Psoas muscle (tissue), 8 donors: Measurements from ENCODE around the gene FETUB. TPM values are rescaled to one million over a fixed set of nuclear protein-coding genes. Genes with fewer than 3 reads are reported as not detected.

ENCODE experiments used
- ATAC-seq, 4 donors: fragments of 200-7000 bp; cut with Tn5 transposase; one replicate each; pipeline ENCODE4 v1.9.1; 2020; ENCODE audit warnings: moderate library complexity in 3 of 4, mild to moderate bottlenecking in 2 of 4
- DNase-seq, 2 donors: peaks; one replicate each; pipeline ENCODE4 v3.0.0-alpha.2; 2020
- H3K27ac ChIP-seq: fragments of 200-600 bp; one replicate; pipeline ENCODE4 v1.8.0; 2022
- H3K27me3 ChIP-seq, 3 donors: fragments of 200-600 bp in 1 of 3; one replicate each; pipeline versions ENCODE4 v1.6.1 to v1.8.0; 2013 to 2022; ENCODE audit warnings: low read length in 2 of 3, mild to moderate bottlenecking in 2 of 3, moderate library complexity in 1 of 3; ENCODE audit not compliant: insufficient read depth in 3 of 3
- H3K36me3 ChIP-seq, 2 donors: fragments of 200-600 bp in 1 of 2; one replicate each; pipeline versions ENCODE4 v1.6.1 to v1.8.0; 2013 to 2022; ENCODE audit warnings: low read depth in 1 of 2, mild to moderate bottlenecking in 1 of 2, moderate library complexity in 1 of 2; ENCODE audit not compliant: insufficient read depth in 1 of 2
- H3K4me1 ChIP-seq: fragments of 200-600 bp; one replicate; pipeline ENCODE4 v1.8.0; 2022
- H3K4me3 ChIP-seq: fragments of 200-600 bp; one replicate; pipeline ENCODE4 v1.8.0; 2022; ENCODE audit warnings: mild to moderate bottlenecking
- H3K9me3 ChIP-seq: fragments of 200-600 bp; one replicate; pipeline ENCODE4 v1.8.0; 2022
- CTCF ChIP-seq: fragments of 200-600 bp; IDR thresholded peaks from one replicate; pipeline ENCODE4 v1.8.0; 2022; ENCODE audit warnings: antibody characterized with exemption
- WGBS, 3 donors: extraction: QIAGEN DNeasy Blood & Tissue Kit; methylation state at CpG; one replicate each; pipeline versions ENCODE4 v1.1.6 to v1.1.7; 2013; 5-methylcytosine and 5-hydroxymethylcytosine counted together
- intact Hi-C, 2 donors: fragments of 100-400 bp; cut with DNase I; formaldehyde crosslinking; loops; one replicate each; pipeline versions ENCODE4 v1.11.0 to v1.14.2; 2022
- polyA plus RNA-seq, 3 donors: library from polyadenylated mRNA; stranded (reverse); fragments of 200-250 nt; gene quantifications; one replicate each; pipeline ENCODE4 v1.2.3, GENCODE V29; 2013
- total RNA-seq, 4 donors: library from RNA; stranded (reverse); fragmentation: NEBNext Ultra II Directional in 2 of 4; extraction: Animal tissue kit (Norgen Biotek cat#: 25700) in 2 of 4; gene quantifications; one replicate each; pipeline versions ENCODE4 v1.2.1 to v1.2.4, GENCODE V29; 2021 to 2023
- donor health status: healthy with polysubstance abuse.
- donor health status: DM: no; HTN: no; CAD: no; lungs with moderate emphysema.
- donor health status: Bipolar disorder and iron deficiency.
- donor health status: healthy.
- donor health status: DM: yes; HTN: yes; CAD: no.
- donor health status: DM: no; HTN: no; CAD: no.
- donor health status: DM: no; HTN: no; CAD: no.
- donor health status: DM: yes; HTN: yes; CAD: no.

The FETUB gene
- total and polyA plus RNA-seq, 7 donors = not detected

- intact Hi-C loops = no loop called here
- DNase-seq (no peak), ATAC-seq (no peak)
- Histone ChIP-seq H3K4me1 (no peaks in the 10 kb centered on the region), H3K36me3 (no peaks in the 10 kb centered on the region), H3K4me3 (no peak overlapping the region), H3K9me3 (no peaks in the 10 kb centered on the region), H3K27me3 (no peaks in the 10 kb centered on the region), H3K27ac (no peak overlapping the region)
- WGBS, 3 donors = 82 to 85% (median 84%) methylated on average over 5 of the region's 5 CpGs
- no peak for TF ChIP-seq CTCF
These were observed 34.3 kb upstream of the FETUB start for GRCh38 chr3:186605561-186606545.

GRCh38 chr3:186608624-186609215 is 31.5 kb upstream of the FETUB start:
- H3K27ac ChIP-seq = no peak overlapping the region
- no peak overlapping the region for H3K4me3 ChIP-seq
- H3K4me1 ChIP-seq = no peaks in the 10 kb centered on the region
- DNase-seq (no peak), ATAC-seq (no peak)
- no peak for TF ChIP-seq CTCF
- intact Hi-C loops = no loop called here
- H3K9me3 ChIP-seq = no peaks in the 10 kb centered on the region
- 84 to 85% (median 84%) methylated on average over 2 of the region's 2 CpGs for WGBS, 3 donors
- H3K36me3 ChIP-seq = no peaks in the 10 kb centered on the region
- peaks cover 0 to 5% (median 0%) of the 10 kb centered on the region in 3 donors for H3K27me3 ChIP-seq

- WGBS, 3 donors = 91 to 94% (median 91%) methylated on average over 8 of the region's 8 CpGs
- intact Hi-C loops = no loop called here
- H3K27ac ChIP-seq = no peak overlapping the region
- no peak overlapping the region for H3K4me3 ChIP-seq
- no peaks in the 10 kb centered on the region for H3K36me3 ChIP-seq
- peaks cover 0 to 6% (median 0%) of the 10 kb centered on the region in 3 donors for H3K27me3 ChIP-seq
- H3K4me1 ChIP-seq = no peaks in the 10 kb centered on the region
- no peak for TF ChIP-seq CTCF
- ATAC-seq (no peak), DNase-seq (no peak)
- no peaks in the 10 kb centered on the region for H3K9me3 ChIP-seq
These were observed 30.8 kb upstream of the FETUB start for GRCh38 chr3:186609247-186609868.

GRCh38 chr3:186612065-186612464 is 28.1 kb upstream of the FETUB start:
- intact Hi-C loops = loop anchor here (5.0 to 10.0 kb wide), 2 partner anchors 553 to 555 kb away; no protein-coding TSS in a partner anchor

More at GRCh38 chr3:186612065-186612464, 28.1 kb upstream of the FETUB start:
- Histone ChIP-seq H3K4me3 (no peak overlapping the region), H3K9me3 (no peaks in the 10 kb centered on the region), H3K36me3 (no peaks in the 10 kb centered on the region), H3K27me3 (peaks cover 0 to 13% (median 0%) of the 10 kb centered on the region in 3 donors), H3K4me1 (no peaks in the 10 kb centered on the region), H3K27ac (no peak overlapping the region)
- ATAC-seq (no peak), DNase-seq (no peak)
- WGBS, 3 donors = 59 to 65% (median 60%) methylated on average over 5 of the region's 5 CpGs
- TF ChIP-seq CTCF = no peak
